Measurements from ENCODE around the gene MUC12. TPM values are rescaled to one million over a fixed set of nuclear protein-coding genes. Genes with fewer than 3 reads are reported as not detected.
"Not testable (repeated sequence)": the region's sequence is repeated elsewhere in the genome, so short reads cannot be mapped to it uniquely, and the experiment has no call there.

Gene MUC12, protein sequence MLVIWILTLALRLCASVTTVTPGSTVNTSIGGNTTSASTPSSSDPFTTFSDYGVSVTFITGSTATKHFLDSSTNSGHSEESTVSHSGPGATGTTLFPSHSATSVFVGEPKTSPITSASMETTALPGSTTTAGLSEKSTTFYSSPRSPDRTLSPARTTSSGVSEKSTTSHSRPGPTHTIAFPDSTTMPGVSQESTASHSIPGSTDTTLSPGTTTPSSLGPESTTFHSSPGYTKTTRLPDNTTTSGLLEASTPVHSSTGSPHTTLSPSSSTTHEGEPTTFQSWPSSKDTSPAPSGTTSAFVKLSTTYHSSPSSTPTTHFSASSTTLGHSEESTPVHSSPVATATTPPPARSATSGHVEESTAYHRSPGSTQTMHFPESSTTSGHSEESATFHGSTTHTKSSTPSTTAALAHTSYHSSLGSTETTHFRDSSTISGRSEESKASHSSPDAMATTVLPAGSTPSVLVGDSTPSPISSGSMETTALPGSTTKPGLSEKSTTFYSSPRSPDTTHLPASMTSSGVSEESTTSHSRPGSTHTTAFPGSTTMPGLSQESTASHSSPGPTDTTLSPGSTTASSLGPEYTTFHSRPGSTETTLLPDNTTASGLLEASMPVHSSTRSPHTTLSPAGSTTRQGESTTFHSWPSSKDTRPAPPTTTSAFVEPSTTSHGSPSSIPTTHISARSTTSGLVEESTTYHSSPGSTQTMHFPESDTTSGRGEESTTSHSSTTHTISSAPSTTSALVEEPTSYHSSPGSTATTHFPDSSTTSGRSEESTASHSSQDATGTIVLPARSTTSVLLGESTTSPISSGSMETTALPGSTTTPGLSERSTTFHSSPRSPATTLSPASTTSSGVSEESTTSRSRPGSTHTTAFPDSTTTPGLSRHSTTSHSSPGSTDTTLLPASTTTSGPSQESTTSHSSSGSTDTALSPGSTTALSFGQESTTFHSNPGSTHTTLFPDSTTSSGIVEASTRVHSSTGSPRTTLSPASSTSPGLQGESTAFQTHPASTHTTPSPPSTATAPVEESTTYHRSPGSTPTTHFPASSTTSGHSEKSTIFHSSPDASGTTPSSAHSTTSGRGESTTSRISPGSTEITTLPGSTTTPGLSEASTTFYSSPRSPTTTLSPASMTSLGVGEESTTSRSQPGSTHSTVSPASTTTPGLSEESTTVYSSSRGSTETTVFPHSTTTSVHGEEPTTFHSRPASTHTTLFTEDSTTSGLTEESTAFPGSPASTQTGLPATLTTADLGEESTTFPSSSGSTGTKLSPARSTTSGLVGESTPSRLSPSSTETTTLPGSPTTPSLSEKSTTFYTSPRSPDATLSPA (N-terminal part only)
- polyA plus RNA-seq (ENCODE audit: insufficient read length in 4 of 4) = under 1 TPM in 2 of 4 donors, not detected in 2; 0.11 to 0.46 TPM

DNA sequence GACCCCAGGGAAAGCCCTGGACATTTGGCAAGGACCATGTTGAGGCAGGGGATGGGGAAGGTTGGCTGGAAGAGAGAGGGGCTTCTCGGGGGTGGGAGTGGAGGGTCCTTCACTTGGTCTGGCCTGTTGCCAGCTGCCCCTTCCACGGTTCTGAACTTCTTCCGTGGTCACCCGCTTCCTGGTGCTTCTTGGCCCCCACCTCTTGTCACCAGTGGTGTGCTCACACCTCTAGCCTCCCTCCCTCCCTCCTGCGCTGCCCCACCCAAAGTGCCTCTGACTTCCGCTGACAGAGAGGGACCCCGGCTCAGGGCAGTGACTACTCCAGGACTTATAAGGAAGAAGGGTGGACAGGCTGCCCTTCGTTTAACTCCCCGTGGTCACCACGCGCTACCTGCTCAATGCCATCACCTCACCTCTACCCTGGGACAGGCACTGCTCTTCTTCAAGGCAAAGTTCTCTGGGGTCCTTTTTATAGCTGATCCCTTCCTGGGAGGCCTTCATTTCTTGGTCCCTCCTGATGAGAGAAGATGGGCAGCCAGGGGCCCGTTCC, at the start of gene MUC12:
Gene MUC12, plus strand, starts transcription at position 500 of the 550 bp plus-strand sequence. CDS start 58 bp downstream, outside the sequence.
- DNase-seq (ENCODE audit: low read depth in 4 of 4, low spot score in 3 of 4) = no peak

DNA sequence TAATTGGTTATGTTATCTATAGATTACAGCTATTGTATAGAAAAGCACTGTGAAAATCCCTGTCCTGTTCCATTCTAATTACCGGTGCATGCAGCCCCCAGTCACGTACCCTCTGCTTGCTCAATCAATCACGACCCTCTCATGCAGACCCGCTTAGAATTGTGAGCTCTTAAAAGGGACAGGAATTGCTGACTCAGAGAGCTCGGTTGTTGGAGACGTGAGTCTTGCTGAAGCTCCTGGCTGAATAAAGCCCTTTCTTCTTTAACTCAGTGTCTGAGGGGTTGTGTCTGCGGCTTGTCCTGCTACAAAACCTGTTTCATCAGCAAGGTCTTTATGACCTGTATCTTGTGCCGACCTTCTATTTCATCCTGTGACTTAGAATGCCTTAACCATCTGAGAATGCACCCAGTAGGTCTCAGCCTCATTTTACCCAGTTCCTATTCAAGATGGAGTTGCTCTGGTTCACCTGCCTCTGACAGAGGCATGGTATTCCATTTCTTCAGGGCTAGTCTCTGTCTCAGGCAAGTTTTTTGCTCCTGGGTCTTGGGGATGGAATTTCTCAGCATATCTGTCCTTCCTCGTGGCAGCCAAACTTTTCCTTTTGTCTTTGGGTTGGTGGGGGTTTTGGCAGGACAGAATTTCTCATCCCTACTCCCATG, 49.5 kb upstream of the MUC12 start:
- not testable (repeated sequence) for DNase-seq (ENCODE audit: low read depth in 4 of 4, low spot score in 3 of 4)

DNA sequence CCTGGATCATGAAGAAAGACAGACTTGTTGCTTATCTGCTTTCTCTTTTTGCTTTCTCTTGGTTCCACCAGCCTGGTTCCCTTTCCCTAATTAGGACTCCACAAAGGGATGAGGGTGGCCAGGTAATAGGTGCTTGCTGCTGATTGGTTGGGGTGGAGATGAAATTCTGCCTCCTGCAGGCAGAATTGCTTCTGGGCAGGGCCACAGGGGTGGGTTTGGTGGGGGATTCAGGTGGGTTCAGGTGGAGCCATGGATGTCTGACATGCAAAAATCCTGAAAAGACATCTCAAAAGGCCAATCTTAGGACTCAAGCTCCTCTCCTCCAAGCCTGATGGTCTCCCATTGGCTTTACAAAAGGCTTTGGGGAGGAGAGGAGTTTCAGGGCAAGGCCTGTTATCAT, 48.3 kb upstream of the MUC12 start:
- no peak for DNase-seq (ENCODE audit: low read depth in 4 of 4, low spot score in 3 of 4)

DNA sequence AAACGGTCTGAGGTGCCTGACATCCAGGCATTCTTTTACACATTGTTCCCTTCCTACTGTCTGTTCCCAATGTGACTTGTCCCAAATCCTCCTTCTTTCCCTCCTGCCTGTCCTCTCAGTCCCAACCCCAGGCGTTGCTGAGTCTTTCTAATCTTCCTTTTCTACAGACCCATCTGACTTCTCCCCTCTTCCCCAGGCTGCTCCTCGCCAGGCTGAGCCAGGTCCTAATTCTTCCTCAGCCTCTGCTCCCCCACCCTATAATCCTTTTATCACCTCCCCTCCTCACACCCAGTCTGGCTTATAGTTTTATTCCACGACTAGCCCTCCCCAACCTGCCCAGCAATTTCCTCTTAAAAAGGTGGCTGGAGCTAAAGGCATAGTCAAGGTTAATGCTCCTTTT, 45.7 kb upstream of the MUC12 start:
- DNase-seq (ENCODE audit: low read depth in 4 of 4, low spot score in 3 of 4) = not testable (repeated sequence)

DNA sequence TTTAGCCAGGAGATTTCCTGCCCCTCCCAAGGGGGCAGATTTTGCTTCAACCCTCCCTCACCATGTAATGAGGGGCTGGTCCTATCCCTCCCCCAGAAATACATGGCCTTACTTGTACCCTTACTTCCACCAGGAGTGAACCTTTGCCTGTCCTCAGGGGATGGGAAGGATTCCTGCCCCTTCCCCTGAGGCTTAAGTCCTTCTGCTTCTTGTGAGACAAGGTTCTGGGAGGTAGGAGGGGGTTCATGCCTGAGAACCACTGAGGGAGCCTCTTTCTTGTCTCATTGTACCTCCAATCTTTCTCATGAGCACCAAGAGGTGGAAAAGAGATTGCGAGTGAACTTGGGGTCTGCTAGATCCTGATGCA, 39.6 kb upstream of the MUC12 start:
- DNase-seq (ENCODE audit: low read depth in 4 of 4, low spot score in 3 of 4) = no peak

DNA sequence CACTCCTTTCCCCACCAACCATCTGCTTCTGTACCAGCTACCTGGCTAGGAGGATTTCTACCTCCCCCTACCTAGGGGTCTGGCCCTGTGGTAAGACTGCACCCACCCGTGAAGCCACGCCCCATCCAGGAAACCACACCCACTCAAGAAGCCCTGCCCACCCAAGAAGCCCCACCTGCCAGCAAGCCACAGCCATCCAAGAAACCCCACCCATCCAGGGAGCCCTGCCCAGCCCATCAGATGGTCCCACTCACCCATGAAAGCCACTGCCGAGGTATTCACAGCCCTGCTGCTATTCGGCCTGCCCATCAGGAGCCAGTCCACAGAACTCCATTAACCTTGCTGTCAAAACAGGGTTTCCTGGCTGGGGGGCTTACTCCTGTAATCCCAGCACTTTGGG, 35.6 kb upstream of the MUC12 start:
- no peak for DNase-seq (ENCODE audit: low read depth in 4 of 4, low spot score in 3 of 4)

DNA sequence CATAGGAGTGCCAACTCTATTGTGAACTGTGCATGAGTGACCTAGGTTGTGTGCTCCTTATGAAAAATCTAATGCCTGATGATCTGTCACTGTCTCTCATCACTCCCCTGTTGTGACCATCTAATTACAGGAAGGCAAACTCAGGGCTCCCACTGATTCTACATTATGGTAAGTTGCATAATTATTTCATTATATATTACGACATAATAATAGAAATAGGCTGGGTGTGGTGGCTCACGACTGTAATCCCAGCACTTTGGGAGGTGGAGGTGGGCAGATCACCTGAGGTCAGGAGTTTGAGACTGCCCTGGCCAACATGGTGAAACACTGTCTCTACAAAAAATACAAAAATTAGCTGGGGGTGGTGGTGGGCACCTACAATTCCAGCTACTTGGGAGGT, 34.0 kb upstream of the MUC12 start:
- DNase-seq (ENCODE audit: low read depth in 4 of 4, low spot score in 3 of 4) = not testable (repeated sequence)

DNA sequence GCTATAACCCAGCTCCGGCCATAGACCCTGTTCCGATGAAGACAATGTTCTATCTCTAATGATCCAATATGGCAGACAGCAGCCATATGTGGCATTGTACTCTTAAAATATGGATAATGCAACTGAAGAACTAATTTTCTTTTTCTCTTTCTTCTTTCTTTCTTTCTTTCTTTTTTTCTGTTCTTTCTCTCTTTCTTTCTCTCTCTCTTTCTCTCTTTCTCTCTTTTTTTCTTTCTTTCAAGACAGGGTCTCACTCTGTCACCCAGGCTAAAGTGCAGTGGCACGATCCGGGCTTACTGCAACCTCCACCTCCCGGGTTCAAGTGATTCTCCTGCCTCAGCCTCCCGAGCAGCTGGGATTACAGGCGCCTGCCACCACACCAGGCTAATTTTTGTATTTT, 33.2 kb upstream of the MUC12 start:
- DNase-seq (ENCODE audit: low read depth in 4 of 4, low spot score in 3 of 4) = not testable (repeated sequence)

DNA sequence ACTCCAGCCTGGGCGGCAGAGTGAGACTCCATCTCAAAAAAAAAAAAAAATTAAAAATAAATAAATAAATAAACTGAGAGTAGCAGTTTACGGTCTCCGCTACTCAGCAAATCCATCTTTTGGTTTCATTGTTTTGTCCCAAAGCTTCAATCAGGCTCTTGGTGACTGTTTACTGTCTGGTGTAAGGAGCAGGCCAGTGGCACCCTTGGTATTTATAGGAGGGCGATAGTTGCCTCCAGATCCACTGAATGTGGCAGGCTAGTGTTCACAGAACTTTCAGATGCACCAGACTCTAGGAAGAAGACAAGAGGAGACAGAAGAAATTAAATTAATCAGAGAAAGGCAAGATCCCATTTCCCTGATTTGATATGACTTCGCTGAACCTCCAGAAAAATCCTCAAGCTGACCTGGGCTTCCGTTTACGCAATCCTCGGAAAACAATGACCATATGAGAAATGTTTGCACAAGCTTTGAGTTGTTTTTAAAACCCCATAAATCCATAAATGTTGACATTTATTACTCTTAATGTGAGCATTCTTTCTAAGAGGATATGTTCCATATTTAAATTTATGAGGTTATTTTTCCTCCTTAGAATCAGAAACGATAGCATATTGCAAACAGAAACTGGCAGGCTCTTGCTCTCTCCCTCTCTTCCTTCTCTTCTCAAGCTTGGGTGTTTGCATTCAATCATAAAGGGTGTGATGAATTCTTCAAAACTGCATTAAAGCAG, 27.2 kb upstream of the MUC12 start:
- DNase-seq (ENCODE audit: low read depth in 4 of 4, low spot score in 3 of 4) = no peak

DNA sequence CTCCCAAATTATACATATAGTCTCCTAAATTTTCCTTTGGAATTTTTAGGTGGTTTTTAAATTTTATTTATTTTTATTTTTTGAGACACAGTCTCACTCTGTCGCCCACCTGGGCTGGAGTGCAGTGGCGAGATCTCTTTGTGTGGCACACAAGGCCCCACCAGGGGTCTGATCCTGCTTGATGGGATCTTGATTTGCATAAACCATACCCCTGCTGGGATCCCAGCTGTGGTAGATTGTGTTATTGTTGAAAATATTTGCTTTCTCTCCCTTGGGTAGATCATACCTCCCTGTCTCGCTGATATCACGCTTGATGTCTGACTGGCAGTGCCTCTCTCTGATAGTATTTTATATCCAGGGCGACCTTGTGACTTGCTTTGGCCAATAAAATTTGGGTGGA, 25.7 kb upstream of the MUC12 start:
- DNase-seq (ENCODE audit: low read depth in 4 of 4, low spot score in 3 of 4) = no peak

DNA sequence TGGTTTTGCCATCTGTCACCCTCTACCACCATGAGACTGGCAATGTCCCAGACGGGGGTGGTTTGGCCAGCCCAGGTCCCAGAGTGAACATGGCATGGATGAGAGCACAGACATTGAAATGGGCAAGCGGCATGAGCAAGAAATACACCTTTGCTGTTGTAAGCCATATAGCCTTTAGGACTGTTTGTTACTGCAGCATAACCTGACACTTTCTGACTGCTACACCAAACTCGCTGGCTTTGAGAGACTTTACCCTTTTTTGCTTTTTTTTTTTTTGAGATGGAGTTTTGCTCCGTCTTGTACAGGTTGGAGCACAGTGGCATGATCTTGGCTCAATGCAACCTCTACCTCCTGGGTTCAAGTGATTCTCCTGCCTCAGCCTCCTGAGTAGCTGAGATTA, 25.2 kb upstream of the MUC12 start:
- DNase-seq (ENCODE audit: low read depth in 4 of 4, low spot score in 3 of 4) = no peak

DNA sequence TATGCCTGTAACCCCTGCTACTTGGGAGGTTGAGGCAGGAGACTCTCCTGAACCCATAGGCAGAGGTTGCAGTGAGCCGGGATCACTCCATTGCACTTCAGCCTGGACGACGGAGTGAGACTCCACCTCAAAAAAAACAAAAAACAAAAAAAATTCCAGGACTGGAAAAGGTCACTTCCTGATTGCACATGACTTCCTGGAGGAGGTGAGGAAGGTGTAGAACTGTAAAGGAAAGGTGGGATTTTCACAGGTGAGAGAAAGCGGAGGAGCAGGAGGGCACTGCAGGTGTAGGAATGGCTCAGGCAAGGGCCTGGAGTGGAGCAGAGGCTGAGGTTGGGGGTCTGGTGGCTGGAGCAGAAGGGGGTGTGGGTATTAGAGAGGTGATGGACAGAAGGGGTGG, 23.3 kb upstream of the MUC12 start:
- DNase-seq (ENCODE audit: low read depth in 4 of 4, low spot score in 3 of 4) = no peak

DNA sequence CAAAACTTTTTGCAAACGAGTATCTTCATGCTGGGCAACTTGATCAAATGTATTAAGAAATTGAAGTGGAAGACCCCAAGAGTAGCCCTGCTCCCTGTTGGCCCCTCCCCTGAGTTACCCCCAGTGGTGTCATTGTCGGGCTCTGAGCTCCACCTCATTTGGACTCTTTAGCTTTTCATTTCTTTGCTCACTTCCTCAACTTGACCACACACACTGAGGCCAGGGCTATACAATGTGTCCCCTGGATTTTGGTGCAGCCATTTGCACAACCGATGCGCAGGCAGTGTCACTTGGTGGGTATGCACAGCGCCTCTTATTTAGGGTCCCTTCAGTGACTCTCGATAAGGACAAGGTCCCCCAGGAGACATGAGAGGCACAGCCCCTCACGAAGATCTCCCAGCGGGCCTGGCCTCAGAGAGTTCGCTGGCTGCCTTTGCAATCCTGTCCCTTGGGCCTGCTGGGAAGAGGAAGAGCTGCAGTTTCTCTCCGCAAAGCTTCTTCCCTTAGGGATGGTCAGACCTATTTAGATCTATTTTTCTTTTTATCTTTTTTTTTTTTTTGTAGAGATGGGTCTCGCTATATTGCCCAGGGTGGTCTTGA, 22.5 kb upstream of the MUC12 start:
- no peak for DNase-seq (ENCODE audit: low read depth in 4 of 4, low spot score in 3 of 4)

DNA sequence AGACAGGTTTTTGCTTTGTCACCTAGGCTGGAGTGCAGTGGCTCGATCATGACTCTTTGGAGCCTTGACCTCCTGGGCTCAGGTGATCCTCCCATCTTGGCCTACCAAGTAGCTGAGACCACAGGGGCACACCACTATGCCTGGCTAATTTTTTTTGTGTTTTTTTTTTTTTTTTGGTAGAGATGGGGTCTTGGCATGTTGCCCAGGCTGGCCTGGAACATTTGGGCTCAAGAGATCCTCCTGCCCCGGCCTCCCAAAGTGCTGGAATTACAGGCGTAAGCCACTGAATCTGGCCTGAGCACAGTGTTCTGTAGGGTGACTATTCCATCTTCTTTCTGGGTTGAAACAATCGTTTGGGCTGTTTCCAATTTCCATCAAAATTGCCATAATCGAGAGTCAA, 21.6 kb upstream of the MUC12 start:
- DNase-seq (ENCODE audit: low read depth in 4 of 4, low spot score in 3 of 4) = no peak

DNA sequence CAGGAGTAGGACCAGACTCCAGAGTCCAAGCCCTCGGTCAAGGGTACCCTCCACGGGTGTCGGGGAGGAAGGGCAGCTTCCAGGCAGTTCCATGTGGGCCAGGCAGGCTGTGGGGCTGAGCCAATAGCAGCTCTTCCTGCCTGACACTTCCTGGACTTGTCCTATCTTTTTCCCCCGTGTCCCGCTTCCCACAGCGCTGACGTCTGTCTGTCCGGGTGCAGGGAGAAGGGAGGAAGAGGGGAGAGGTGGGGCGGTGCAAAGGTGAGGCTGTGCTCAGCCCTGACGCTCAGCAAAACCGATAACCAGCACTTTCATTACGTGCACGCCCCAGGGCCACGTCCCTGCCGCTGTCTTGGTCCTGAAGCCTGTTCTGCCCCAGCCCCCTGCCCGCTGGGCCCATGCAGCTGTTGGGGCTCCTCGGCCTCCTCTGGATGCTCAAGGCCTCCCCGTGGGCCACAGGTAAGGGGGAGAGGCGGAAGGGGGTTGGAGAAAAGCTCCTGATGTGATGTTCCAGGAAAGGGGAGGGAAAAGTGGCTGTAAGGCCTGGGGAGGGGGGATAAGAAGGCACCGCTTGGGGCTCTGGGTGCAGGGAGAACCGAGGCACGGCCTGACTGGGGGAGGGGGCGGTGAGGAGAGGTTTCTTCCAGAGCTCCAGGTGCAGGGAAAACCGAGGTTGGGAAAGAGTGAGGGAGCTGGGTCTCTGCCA, 20.0 kb upstream of the MUC12 start, which contains the start of gene MUC3A:
Gene MUC3A, plus strand, starts transcription at position 308 of the 706 bp plus-strand sequence. Its CDS starts 91 bp downstream, at position 399.
- DNase-seq (ENCODE audit: low read depth in 4 of 4, low spot score in 3 of 4) = no peak

DNA sequence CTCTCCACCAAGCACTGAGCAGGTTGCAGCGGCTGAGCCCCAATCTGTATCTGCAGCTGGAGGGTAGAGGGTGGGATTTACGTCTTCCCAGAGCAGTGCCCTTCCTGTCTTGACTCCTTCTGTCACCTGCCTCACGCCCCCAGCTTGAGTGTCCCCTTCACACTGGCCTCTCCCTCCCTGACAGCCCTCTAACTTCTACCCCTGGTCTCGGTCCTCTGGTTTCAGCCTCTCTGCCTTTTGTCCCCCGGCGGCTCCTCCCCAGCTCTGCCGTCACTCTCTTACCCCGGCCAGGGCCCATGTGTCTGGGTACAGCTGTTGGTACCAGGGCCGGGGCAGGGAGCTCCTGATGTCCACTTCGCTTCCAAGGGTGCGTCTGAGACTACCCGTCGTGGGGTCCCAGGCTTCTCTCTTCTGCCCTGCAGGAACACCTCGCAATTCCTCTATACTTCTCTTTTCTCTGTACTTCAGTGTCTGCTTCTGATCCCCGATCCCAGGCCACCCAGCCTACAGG, 19.4 kb upstream of the MUC12 start:
- no peak for DNase-seq (ENCODE audit: low read depth in 4 of 4, low spot score in 3 of 4)

DNA sequence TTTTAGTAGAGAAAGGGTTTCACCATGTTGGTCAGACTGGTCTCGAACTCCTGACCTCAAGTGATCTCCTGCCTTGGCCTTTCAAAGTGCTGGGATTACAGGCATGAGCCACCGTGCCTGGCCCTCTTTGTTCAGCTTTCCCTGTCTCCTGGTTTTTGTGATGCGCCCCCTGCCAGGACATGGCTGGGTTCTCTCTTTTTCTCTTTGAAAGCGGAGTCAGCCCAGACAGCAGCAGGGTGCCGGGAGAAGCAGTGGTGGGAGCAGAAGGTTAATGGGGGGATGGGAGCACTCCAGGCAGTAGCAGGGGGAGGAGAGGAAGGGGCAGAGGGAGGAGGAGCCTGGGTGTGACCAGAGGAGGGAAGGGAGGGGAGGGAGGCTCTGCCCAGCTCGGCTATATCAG, 18.2 kb upstream of the MUC12 start:
- no peak for DNase-seq (ENCODE audit: low read depth in 4 of 4, low spot score in 3 of 4)
